Lower leg skin (tissue), 4 donors: ENCODE results near the gene GCNT2. TPM values are rescaled to one million over a fixed set of nuclear protein-coding genes. Genes with fewer than 3 reads are reported as not detected.

ENCODE experiments used
- DNase-seq, 2 donors: peaks; one replicate each; pipeline ENCODE4 v3.0.0-alpha.2; 2019; ENCODE audit warnings: low spot score in 2 of 2
- H3K4me3 ChIP-seq: fragments of 200-600 bp; sonication (generic); 2 replicates; pipeline ENCODE4 v1.5.1; 2017; ENCODE audit warnings: mild to moderate bottlenecking, low read depth; ENCODE audit not compliant: poor library complexity, severe bottlenecking
- POLR2A ChIP-seq, 2 donors: fragments of 450-650 bp; IDR thresholded peaks; one replicate each; pipeline ENCODE4 v1.6.1; 2016 to 2017; ENCODE audit warnings: antibody characterized with exemption in 2 of 2, mild to moderate bottlenecking in 1 of 2, moderate library complexity in 1 of 2
- WGBS, 2 donors: methylation state at CpG; one replicate each; pipeline ENCODE4 v1.1.5; 2018; 5-methylcytosine and 5-hydroxymethylcytosine counted together
- intact Hi-C: fragments of 100-400 bp; cut with DNase I; formaldehyde crosslinking; loops from one replicate; pipeline ENCODE4 v1.15.0; 2023; ENCODE audit warnings: low total_unique reads
- total RNA-seq, 4 donors: library from RNA; depleted of rRNA; stranded (reverse); fragments of >200 nt; gene quantifications; one replicate each; pipeline ENCODE4 v1.1.0, GENCODE V29; 2016
- TF ChIP-seq, protein P1 (sequence below), 3 donors: fragments of 450-650 bp; IDR thresholded peaks; one replicate each; pipeline ENCODE4 v1.5.1; 2016; ENCODE audit warnings: antibody characterized with exemption in 3 of 3, mild to moderate bottlenecking in 3 of 3, moderate library complexity in 2 of 3

The GCNT2 gene
- total RNA-seq, 4 donors from 2014 or later, result 5.6 to 12.0 (median 10.7) TPM

DNA sequence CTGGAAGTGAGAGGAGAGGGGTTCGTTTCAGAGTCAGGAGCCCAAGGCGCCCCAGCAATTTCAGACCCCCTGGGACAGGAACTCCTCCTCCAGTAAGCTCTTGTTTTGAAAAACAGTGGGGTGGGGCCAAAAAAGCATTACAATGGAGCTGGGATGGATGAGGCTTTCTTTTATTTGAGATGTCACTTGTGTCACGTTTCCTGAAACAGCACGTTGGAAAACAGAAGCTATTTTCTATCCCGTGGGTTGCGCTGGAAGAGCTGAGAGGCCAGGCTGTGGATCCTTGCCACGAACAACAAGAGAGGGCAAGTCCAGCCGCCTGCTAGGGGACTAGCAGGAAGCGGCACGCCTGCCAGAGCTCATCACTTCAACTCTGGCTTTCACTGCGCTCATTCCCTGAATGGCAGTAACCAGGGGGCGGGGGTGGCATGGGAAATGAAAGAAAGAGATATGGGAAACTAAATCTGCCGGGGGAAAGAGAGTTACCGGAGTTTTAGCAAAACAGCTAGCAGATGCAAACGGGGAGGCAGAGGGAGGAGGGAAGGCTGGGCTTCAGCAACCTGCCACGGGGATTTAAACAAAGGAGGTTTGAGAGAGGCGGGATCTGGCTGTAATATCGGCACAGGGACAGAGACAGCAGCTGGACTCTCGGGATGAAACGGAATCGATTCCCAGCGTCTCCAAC is 34.6 kb downstream of the GCNT2 start:
- H3K4me3 ChIP-seq, result no peak overlapping the region
- peak; percentile 61 to 91 for DNase-seq
- TF ChIP-seq, protein P1, sequence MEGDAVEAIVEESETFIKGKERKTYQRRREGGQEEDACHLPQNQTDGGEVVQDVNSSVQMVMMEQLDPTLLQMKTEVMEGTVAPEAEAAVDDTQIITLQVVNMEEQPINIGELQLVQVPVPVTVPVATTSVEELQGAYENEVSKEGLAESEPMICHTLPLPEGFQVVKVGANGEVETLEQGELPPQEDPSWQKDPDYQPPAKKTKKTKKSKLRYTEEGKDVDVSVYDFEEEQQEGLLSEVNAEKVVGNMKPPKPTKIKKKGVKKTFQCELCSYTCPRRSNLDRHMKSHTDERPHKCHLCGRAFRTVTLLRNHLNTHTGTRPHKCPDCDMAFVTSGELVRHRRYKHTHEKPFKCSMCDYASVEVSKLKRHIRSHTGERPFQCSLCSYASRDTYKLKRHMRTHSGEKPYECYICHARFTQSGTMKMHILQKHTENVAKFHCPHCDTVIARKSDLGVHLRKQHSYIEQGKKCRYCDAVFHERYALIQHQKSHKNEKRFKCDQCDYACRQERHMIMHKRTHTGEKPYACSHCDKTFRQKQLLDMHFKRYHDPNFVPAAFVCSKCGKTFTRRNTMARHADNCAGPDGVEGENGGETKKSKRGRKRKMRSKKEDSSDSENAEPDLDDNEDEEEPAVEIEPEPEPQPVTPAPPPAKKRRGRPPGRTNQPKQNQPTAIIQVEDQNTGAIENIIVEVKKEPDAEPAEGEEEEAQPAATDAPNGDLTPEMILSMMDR (IDR thresholded peaks at IDR 0.05), result no peak
- TF ChIP-seq POLR2A (IDR thresholded peaks at IDR 0.05), result no peak
- intact Hi-C loops, result no loop called here
- 8 to 10% methylated on average over 22 of the region's 22 CpGs for WGBS, 2 donors

- WGBS, 2 donors, result 58 to 65% methylated on average over 6 of the region's 6 CpGs
- DNase-seq, result no peak
- no peak overlapping the region for H3K4me3 ChIP-seq
- intact Hi-C loops, result no loop called here
- TF ChIP-seq POLR2A (IDR thresholded peaks at IDR 0.05), result no peak
- TF ChIP-seq, protein P1 (IDR thresholded peaks at IDR 0.05), result no peak
Measured at GRCh38 chr6:10556589-10556988, 35.4 kb downstream of the GCNT2 start.

- peak in 1 of 2 donors; percentile 28 for DNase-seq
- intact Hi-C loops, result no loop called here
- WGBS, 2 donors, result 83 to 89% methylated on average over 6 of the region's 6 CpGs
- H3K4me3 ChIP-seq, result no peak overlapping the region
- TF ChIP-seq, protein P1 (IDR thresholded peaks at IDR 0.05), result no peak
Measured at GRCh38 chr6:10556992-10557391, 35.8 kb downstream of the GCNT2 start.

DNA sequence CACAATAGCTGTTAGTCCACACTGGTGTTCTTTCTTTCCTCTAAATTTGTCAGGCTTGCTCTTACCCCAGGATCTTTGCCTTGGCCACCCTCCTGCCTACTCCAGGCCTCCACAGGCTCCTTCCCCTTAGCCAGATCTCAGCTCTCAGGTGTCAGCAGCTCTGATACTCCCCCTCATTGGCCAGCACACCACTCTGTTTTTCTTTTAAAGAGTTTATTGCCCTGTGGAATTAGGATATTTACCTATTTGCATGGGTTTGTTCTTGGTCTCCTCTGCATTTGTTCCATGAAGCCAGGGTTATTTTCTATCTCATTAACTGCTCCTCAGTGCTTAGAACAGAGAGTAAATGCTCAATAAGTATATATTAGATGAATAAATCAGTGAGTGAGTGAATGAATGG is 36.8 kb downstream of the GCNT2 start:
- intact Hi-C loops, result no loop called here
- TF ChIP-seq, protein P1 (IDR thresholded peaks at IDR 0.05), result no peak
- TF ChIP-seq POLR2A (IDR thresholded peaks at IDR 0.05), result no peak
- DNase-seq, result peak in 1 of 2 donors; percentile 23
- no peak overlapping the region for H3K4me3 ChIP-seq

- TF ChIP-seq POLR2A (IDR thresholded peaks at IDR 0.05), result no peak
Measured at GRCh38 chr6:10558565-10558964, 37.4 kb downstream of the GCNT2 start.

GRCh38 chr6:10559522-10560152 is 38.5 kb downstream of the GCNT2 start:
- intact Hi-C loops, result no loop called here
- TF ChIP-seq POLR2A (IDR thresholded peaks at IDR 0.05), result no peak
- TF ChIP-seq, protein P1 (IDR thresholded peaks at IDR 0.05), result no peak
- 63 to 68% methylated on average over 9 of the region's 9 CpGs for WGBS, 2 donors
- peak in 1 of 2 donors; percentile 53 for DNase-seq
- H3K4me3 ChIP-seq, result no peak overlapping the region

More at GRCh38 chr6:10558565-10558964, 37.4 kb downstream of the GCNT2 start:
- intact Hi-C loops, result no loop called here
- DNase-seq, result peak in 1 of 2 donors; percentile 76
- 72 to 74% methylated on average over 10 of the region's 10 CpGs for WGBS, 2 donors
- no peak overlapping the region for H3K4me3 ChIP-seq
